Measurements from ENCODE around the gene PHLPP1. TPM values are rescaled to one million over a fixed set of nuclear protein-coding genes. Genes with fewer than 3 reads are reported as not detected.

PHLPP1 gene
- total and polyA plus RNA-seq, 2 donors (not counting 1 experiment from before 2014, with no cell fraction given) = 3.6 to 5.0 TPM

DNA sequence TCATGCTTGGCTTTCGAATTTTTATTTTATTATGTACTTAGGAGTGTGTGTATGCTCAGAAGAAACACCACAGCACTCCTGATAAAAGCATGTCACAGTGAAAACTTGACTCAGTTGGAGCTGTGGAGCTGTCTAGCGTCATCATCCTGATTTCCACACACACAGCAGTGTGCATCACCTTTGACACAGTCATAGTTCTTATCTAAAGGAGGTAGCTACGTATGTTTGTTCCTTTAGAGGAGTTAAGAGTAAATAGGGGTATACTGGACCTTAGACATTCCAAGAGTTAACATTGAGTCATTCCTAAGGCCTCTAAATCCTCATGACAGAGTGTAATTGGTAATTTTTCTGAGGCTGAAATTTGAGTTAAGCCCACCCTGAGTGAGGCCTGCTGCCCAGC lies 96.9 kb downstream of the PHLPP1 start:
- no peak overlapping the region for H3K27ac ChIP-seq (ENCODE audit: insufficient read depth, low read length)
- H3K4me1 ChIP-seq (ENCODE audit: control insufficient read depth, extremely low read depth, insufficient read depth, low read length) = no peaks in the 10 kb centered on the region
- H3K9ac ChIP-seq (ENCODE audit: insufficient read depth, low read length) = no peak overlapping the region
- no peaks in the 10 kb centered on the region for H4K20me1 ChIP-seq (ENCODE audit: control insufficient read depth, extremely low read depth, insufficient read depth, low read length)
- H3K27me3 ChIP-seq (ENCODE audit: control insufficient read depth, insufficient read depth, low read length) = no peaks in the 10 kb centered on the region
- TF ChIP-seq, protein P1, sequence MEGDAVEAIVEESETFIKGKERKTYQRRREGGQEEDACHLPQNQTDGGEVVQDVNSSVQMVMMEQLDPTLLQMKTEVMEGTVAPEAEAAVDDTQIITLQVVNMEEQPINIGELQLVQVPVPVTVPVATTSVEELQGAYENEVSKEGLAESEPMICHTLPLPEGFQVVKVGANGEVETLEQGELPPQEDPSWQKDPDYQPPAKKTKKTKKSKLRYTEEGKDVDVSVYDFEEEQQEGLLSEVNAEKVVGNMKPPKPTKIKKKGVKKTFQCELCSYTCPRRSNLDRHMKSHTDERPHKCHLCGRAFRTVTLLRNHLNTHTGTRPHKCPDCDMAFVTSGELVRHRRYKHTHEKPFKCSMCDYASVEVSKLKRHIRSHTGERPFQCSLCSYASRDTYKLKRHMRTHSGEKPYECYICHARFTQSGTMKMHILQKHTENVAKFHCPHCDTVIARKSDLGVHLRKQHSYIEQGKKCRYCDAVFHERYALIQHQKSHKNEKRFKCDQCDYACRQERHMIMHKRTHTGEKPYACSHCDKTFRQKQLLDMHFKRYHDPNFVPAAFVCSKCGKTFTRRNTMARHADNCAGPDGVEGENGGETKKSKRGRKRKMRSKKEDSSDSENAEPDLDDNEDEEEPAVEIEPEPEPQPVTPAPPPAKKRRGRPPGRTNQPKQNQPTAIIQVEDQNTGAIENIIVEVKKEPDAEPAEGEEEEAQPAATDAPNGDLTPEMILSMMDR (conservative IDR thresholded peaks at IDR 0.05 in 1 of 2, IDR thresholded peaks at IDR 0.05 in 1 of 2; ENCODE audit: low read depth in 1 of 2, low read length in 2 of 2) = no peak
- TF ChIP-seq EZH2 (IDR thresholded peaks at IDR 0.05; ENCODE audit: low read length, missing control alignments) = no peak
- peak; percentile 9 to 43 for DNase-seq (ENCODE audit: low read depth in 2 of 2)
- H3K9me3 ChIP-seq (ENCODE audit: control insufficient read depth, insufficient read depth, low read depth, low read length) = no peaks in the 10 kb centered on the region
- H3K4me2 ChIP-seq (ENCODE audit: extremely low read depth, insufficient read depth, low read length) = no peak overlapping the region
- H3K4me3 ChIP-seq (replicated peaks in 1 of 4; ENCODE audit: control extremely low read depth in 1 of 4, insufficient read depth in 1 of 4, low read depth in 3 of 4, low read length in 4 of 4) = no peak overlapping the region
- no peaks in the 10 kb centered on the region for H3K79me2 ChIP-seq (ENCODE audit: control insufficient read depth, insufficient read depth, low read length)
- H3K36me3 ChIP-seq (ENCODE audit: control insufficient read depth, insufficient read depth, low read length) = no peaks in the 10 kb centered on the region
- H2AFZ ChIP-seq (ENCODE audit: low read length) = no peak overlapping the region

DNA sequence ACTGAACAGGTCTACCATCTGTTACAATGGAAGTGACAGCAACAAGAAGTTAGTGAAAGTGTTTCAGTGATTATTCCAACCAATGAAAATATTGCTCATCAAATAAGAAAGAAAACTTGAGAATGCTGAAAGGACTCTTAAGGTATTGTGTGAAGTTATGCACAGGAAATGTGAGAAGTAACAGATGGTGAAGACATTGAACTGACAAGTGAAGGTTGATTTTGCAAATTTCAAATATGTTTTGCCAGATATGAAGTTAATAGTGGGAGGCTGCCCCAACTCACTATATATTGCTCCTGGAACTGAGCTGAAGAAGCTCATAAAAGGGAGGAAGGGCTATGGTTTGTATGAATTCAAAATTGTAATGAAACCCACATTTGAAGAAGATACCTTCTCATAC lies 97.5 kb downstream of the PHLPP1 start:
- DNase-seq (ENCODE audit: low read depth in 2 of 2) = no peak
- no peaks in the 10 kb centered on the region for H3K36me3 ChIP-seq (ENCODE audit: control insufficient read depth, insufficient read depth, low read length)
- H3K27me3 ChIP-seq (ENCODE audit: control insufficient read depth, insufficient read depth, low read length) = no peaks in the 10 kb centered on the region
- H3K9ac ChIP-seq (ENCODE audit: insufficient read depth, low read length) = no peak overlapping the region
- no peak overlapping the region for H2AFZ ChIP-seq (ENCODE audit: low read length)
- H4K20me1 ChIP-seq (ENCODE audit: control insufficient read depth, extremely low read depth, insufficient read depth, low read length) = no peaks in the 10 kb centered on the region
- no peak overlapping the region for H3K4me2 ChIP-seq (ENCODE audit: extremely low read depth, insufficient read depth, low read length)
- TF ChIP-seq, protein P1 (conservative IDR thresholded peaks at IDR 0.05 in 1 of 2, IDR thresholded peaks at IDR 0.05 in 1 of 2; ENCODE audit: low read depth in 1 of 2, low read length in 2 of 2) = no peak
- no peak for TF ChIP-seq EZH2 (IDR thresholded peaks at IDR 0.05; ENCODE audit: low read length, missing control alignments)
- no peak overlapping the region for H3K4me3 ChIP-seq (replicated peaks in 1 of 4; ENCODE audit: control extremely low read depth in 1 of 4, insufficient read depth in 1 of 4, low read depth in 3 of 4, low read length in 4 of 4)
- H3K4me1 ChIP-seq (ENCODE audit: control insufficient read depth, extremely low read depth, insufficient read depth, low read length) = no peaks in the 10 kb centered on the region
- no peaks in the 10 kb centered on the region for H3K79me2 ChIP-seq (ENCODE audit: control insufficient read depth, insufficient read depth, low read length)
- H3K27ac ChIP-seq (ENCODE audit: insufficient read depth, low read length) = no peak overlapping the region
- no peaks in the 10 kb centered on the region for H3K9me3 ChIP-seq (ENCODE audit: control insufficient read depth, insufficient read depth, low read depth, low read length)

DNA sequence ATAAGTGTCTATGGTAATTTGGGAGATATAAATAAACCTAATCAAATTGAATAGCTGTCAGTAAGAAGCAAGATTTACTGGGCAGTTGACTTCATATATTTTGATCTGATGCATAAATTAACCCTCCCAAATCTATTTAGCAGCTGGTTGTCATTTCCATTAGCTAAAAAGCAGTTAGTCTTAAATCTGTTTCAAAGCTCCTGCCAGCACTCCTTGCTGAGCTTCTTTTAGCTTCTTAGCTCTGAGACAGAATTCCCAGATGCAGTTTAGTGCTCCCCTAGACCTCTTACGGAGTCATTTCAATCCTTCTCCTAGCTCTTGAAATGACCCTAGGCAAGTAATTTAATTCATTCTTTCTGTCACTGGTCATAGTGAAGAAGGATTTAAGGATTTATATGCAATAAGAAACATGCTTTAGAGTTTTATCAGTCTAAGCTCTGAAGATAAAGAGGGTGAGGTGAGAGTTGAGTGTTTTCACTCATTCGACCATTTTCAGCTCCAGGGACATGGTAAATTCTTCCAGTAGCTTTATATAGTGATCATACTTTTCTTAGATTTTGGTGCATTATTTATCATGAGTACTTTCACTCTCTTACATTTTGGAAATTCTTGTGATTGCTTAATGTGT lies 98.9 kb downstream of the PHLPP1 start:
- H3K9me3 ChIP-seq (ENCODE audit: control insufficient read depth, insufficient read depth, low read depth, low read length) = no peaks in the 10 kb centered on the region
- no peak overlapping the region for H3K4me3 ChIP-seq (replicated peaks in 1 of 4; ENCODE audit: control extremely low read depth in 1 of 4, insufficient read depth in 1 of 4, low read depth in 3 of 4, low read length in 4 of 4)
- no peak overlapping the region for H3K27ac ChIP-seq (ENCODE audit: insufficient read depth, low read length)
- no peaks in the 10 kb centered on the region for H4K20me1 ChIP-seq (ENCODE audit: control insufficient read depth, extremely low read depth, insufficient read depth, low read length)
- H3K79me2 ChIP-seq (ENCODE audit: control insufficient read depth, insufficient read depth, low read length) = no peaks in the 10 kb centered on the region
- no peaks in the 10 kb centered on the region for H3K4me1 ChIP-seq (ENCODE audit: control insufficient read depth, extremely low read depth, insufficient read depth, low read length)
- TF ChIP-seq EZH2 (IDR thresholded peaks at IDR 0.05; ENCODE audit: low read length, missing control alignments) = no peak
- TF ChIP-seq, protein P1 (conservative IDR thresholded peaks at IDR 0.05 in 1 of 2, IDR thresholded peaks at IDR 0.05 in 1 of 2; ENCODE audit: low read depth in 1 of 2, low read length in 2 of 2) = no peak
- no peaks in the 10 kb centered on the region for H3K27me3 ChIP-seq (ENCODE audit: control insufficient read depth, insufficient read depth, low read length)
- no peak overlapping the region for H3K4me2 ChIP-seq (ENCODE audit: extremely low read depth, insufficient read depth, low read length)
- H2AFZ ChIP-seq (ENCODE audit: low read length) = no peak overlapping the region
- DNase-seq (ENCODE audit: low read depth in 2 of 2) = peak in 1 of 2 donors; percentile 23
- no peaks in the 10 kb centered on the region for H3K36me3 ChIP-seq (ENCODE audit: control insufficient read depth, insufficient read depth, low read length)
- no peak overlapping the region for H3K9ac ChIP-seq (ENCODE audit: insufficient read depth, low read length)
